Measurements from ENCODE around the gene EPB41L4A. TPM values are rescaled to one million over a fixed set of nuclear protein-coding genes. Genes with fewer than 3 reads are reported as not detected.
A peak's percentile ranks its signal among the peaks of the same experiment; 100 is the strongest.
"Not testable (repeated sequence)": the region's sequence is repeated elsewhere in the genome, so short reads cannot be mapped to it uniquely, and the experiment has no call there.

The EPB41L4A gene
- total and polyA plus RNA-seq, 8 donors = 4.4 to 77.6 (median 12.1) TPM

GRCh38 chr5:112210430-112211005 lies 208.6 kb downstream of the EPB41L4A start:
- DNase-seq = peak; percentile 58 to 76
- Histone ChIP-seq H3K27me3 (no peaks in the 10 kb centered on the region), H3K4me1 (no peaks in the 10 kb centered on the region), H3K9me3 (no peaks in the 10 kb centered on the region), H3K36me3 (no peaks in the 10 kb centered on the region), H3K4me3 (no peak overlapping the region), H3K27ac (no peak overlapping the region)
- intact Hi-C loops (cut with DNase I; ENCODE audit: low total_unique reads) = no loop called here
- TF ChIP-seq POLR2AphosphoS5 (IDR thresholded peaks at IDR 0.05) (no peak), CTCF (IDR thresholded peaks at IDR 0.05) (peak in 5 of 7 experiments; percentile 27 to 77 (median 51)), EP300 (IDR thresholded peaks at IDR 0.05) (no peak)
- WGBS, 5 donors = 59 to 63% (median 60%) methylated on average over 6 of the region's 6 CpGs

GRCh38 chr5:112208699-112209615 lies 210.1 kb downstream of the EPB41L4A start:
- H3K36me3 ChIP-seq = peaks cover 0 to 4% (median 0%) of the 10 kb centered on the region in 4 donors
- no peaks in the 10 kb centered on the region for H3K4me1 ChIP-seq
- H3K27ac ChIP-seq = no peak overlapping the region
- WGBS, 5 donors = 81 to 93% (median 90%) methylated on average over 4 of the region's 4 CpGs
- no peaks in the 10 kb centered on the region for H3K27me3 ChIP-seq
- no peak overlapping the region for H3K4me3 ChIP-seq
- TF ChIP-seq POLR2AphosphoS5 (IDR thresholded peaks at IDR 0.05) (no peak), EP300 (IDR thresholded peaks at IDR 0.05) (no peak), CTCF (IDR thresholded peaks at IDR 0.05) (no peak), POLR2A (IDR thresholded peaks at IDR 0.05) (no peak)
- intact Hi-C loops (cut with DNase I; ENCODE audit: low total_unique reads) = loop anchor here (10.0 kb wide), 1 partner anchor 206 kb away; the partner anchor contains the start of gene EPB41L4A
- no peak for DNase-seq
- H3K9me3 ChIP-seq = no peaks in the 10 kb centered on the region

GRCh38 chr5:112208195-112208594 lies 210.9 kb downstream of the EPB41L4A start:
- not testable (repeated sequence) for H3K4me1 ChIP-seq, H3K4me3 ChIP-seq, H3K9me3 ChIP-seq, H3K27ac ChIP-seq, H3K27me3 ChIP-seq, DNase-seq
- WGBS, 5 donors = 98 to 99% (median 98%) methylated on average over 3 of the region's 3 CpGs
- intact Hi-C loops (cut with DNase I; ENCODE audit: low total_unique reads) = loop anchor here (10.0 kb wide), 1 partner anchor 207 kb away; the partner anchor contains the start of gene EPB41L4A
- peaks cover 0 to 12% (median 5%) of the 10 kb centered on the region in 4 donors for H3K36me3 ChIP-seq

GRCh38 chr5:112205846-112206245 lies 213.2 kb downstream of the EPB41L4A start:
- intact Hi-C loops (cut with DNase I; ENCODE audit: low total_unique reads) = loop anchor here (10.0 kb wide), 1 partner anchor 209 kb away; the partner anchor contains the start of gene EPB41L4A
- Histone ChIP-seq H3K4me3 (no peak overlapping the region), H3K36me3 (peaks cover 0 to 35% (median 22%) of the 10 kb centered on the region in 4 donors), H3K4me1 (no peaks in the 10 kb centered on the region), H3K27ac (no peak overlapping the region), H3K27me3 (no peaks in the 10 kb centered on the region), H3K9me3 (no peaks in the 10 kb centered on the region)
- no peak for DNase-seq
- WGBS, 5 donors = 33 to 50% (median 46%) methylated on average over 4 of the region's 4 CpGs
- no peak for TF ChIP-seq CTCF (IDR thresholded peaks at IDR 0.05)
- no peak for TF ChIP-seq POLR2A (IDR thresholded peaks at IDR 0.05)

Data from stomach (tissue), 9 donors.